HG03342 (cell line): Measurements from ENCODE around the gene DCLK1.

ENCODE experiments used
- ATAC-seq: cut with Tn5 transposase; IDR thresholded peaks from one replicate; pipeline ENCODE4 v1.9.1; 2021; ENCODE audit warnings: mild to moderate bottlenecking, moderate library complexity; ENCODE audit not compliant: unreplicated experiment

Gene DCLK1

GRCh38 chr13:35794734-35795389 lies 336.3 kb downstream of the DCLK1 start:
- no peak for ATAC-seq

DNA sequence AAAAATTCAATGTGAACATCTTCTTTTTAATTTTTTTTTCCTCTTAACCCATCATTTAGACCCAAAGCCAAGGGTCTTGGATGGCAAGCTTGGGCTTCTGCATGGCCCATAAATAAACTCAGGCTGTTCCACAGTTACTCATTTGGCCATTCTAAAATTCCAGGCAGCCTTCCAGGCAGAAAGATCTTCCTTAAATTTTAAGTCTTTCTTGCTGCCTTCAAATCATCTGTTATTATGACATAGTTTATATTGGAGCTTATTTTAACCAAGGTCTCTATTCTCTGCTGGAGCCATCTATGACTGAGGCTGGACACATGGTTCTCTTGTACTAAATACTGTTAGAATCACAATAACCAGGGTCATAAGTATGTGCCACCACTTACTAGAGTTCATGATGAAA lies 337.4 kb downstream of the DCLK1 start:
- ATAC-seq, result no peak

GRCh38 chr13:35792911-35793310 lies 338.3 kb downstream of the DCLK1 start:
- no peak for ATAC-seq

GRCh38 chr13:35792021-35792420 lies 339.2 kb downstream of the DCLK1 start:
- ATAC-seq, result no peak

- ATAC-seq, result no peak
These were observed 339.9 kb downstream of the DCLK1 start for GRCh38 chr13:35791184-35791851.

- ATAC-seq, result peak; percentile 88
These were observed 341.6 kb downstream of the DCLK1 start for GRCh38 chr13:35789335-35790165.

DNA sequence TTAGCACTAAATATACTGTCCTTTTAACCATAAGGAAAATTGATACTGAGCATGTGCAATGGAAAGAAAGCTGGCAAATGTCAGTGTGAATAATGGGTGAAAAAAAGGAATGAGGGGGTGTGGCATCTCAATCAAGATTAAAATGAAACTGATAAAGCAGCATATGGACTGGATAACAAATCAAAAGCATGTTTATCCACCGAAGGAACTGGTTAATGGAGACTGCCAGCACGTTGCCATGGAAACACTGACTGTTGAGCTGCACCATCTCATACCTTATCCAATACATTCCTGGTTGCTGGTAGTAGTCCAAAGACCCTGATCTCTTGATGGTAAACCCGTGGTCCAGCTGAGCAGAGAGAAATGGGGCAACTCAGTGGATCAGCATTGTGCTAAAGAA lies 343.2 kb downstream of the DCLK1 start:
- ATAC-seq, result no peak

DNA sequence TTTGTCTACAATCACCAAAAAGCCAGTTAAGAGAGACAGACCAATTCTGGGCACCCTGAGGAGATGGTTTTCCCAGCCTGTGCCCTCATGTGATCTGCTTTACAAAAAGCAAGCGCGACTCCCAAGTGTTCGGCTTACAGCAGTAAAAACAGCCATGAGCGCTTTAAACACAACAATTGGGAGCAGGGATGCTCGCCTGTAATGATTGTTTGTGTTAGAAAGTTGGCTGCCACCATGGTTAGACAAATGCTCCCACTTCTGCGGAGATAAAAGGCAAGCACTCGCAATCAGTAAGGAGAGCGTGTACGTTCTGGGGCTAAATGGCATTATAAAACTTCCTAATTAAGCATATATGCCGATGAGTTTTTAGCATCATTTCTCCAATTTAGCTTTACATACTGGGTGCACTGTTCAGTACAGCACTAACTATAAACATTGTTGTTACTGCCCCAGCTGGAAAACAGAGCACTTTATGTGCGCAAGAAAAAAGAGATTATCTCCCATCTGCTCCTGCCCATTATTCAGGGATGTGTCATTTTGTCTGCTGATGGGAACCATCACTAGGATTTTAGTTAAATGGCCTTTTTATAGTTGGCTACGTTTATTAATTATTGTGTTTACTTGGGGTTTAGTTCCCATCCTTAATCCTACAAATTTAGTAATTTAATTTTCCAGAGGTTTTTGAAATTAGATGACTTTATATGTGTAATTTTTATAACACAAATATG lies 345.4 kb downstream of the DCLK1 start:
- ATAC-seq, result no peak

- no peak for ATAC-seq
These were observed 346.8 kb downstream of the DCLK1 start for GRCh38 chr13:35784286-35784951.

- no peak for ATAC-seq
These were observed 348.4 kb downstream of the DCLK1 start for GRCh38 chr13:35782793-35783192.

DNA sequence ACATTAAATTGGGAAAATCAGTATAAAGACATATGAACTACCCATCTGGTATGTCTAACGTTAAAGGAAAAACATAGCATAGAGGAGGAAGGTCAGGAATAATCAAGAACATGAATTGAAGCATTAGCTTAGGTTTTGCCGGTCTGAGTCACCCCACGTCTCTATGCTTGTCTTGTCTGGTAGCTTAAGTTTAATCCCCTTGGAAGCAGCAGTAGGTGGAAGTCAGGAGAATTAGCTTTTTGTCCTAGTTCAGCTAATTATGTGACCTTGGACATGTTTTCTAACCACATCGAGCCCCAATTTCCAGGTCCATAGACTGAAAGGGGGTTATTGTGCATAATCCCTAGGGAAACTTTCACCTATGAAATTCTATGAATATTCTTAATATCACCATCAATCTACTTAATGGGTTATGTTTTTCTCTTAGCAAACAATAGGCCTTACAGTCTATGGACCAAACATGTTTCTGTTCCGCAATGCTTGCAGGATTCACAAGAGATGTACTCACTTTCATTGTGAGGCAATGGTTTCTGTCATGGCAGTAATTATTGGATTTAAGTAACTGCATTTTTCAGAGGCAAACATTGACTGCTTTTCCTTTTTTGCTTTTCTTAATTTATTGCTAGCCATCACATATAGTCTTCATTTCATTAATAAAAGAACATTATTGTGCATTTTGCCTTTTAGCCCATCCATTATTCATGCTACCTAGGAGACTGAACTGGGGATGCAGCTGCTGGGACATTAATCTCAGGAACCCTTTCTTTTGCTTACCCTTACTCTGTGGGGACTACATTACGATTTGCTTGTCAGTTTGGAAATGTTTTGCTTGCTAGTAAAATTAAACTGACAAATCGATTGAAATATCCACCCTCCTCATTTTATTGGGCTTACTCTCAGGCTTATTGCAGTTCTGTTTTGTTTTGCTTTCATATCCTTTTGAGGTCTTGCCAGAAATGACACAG lies 349.9 kb downstream of the DCLK1 start:
- ATAC-seq, result no peak

GRCh38 chr13:35780613-35781012 lies 350.6 kb downstream of the DCLK1 start:
- no peak for ATAC-seq

GRCh38 chr13:35771898-35772297 lies 359.3 kb downstream of the DCLK1 start:
- ATAC-seq, result no peak

GRCh38 chr13:35770756-35771297 lies 360.4 kb downstream of the DCLK1 start:
- no peak for ATAC-seq

GRCh38 chr13:35769812-35770211 lies 361.4 kb downstream of the DCLK1 start:
- ATAC-seq, result no peak

DNA sequence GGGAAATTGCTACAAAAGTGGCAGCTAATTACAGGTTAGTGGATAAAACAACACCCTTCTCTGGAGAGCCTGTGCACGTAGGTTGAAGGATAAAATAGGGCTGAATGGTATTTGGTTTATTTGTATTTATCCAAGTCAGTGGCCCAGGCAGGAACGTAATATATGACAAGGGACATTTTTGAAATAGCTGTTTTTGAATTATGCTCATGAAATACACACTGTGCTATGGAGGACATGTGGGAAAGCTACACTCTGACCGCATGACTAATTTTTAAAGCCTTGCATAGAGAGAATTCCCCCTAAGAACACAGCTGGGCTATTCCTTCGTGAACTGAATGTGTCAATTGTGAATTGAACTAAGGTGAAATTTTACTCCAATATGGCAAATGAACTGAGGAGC lies 362.6 kb downstream of the DCLK1 start:
- no peak for ATAC-seq

DNA sequence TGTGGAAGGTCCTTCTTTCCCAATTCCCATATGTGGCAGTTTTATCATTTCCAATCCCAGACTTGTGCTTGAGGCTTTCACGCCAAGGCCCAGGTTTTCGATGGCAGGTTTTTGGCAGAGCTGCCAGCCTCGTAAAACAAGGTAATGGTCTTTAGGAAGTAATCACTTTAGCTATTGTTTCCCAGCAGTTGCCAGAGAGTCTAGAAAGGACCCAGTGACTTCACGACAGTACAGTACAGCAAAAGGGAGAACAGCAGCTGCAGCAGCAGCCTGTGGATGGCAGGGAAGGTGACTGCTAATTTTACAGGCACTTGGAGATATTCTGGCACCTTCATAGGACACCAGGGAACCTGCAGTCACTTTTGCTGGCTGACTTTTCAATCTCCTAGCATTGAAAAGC lies 363.1 kb downstream of the DCLK1 start:
- no peak for ATAC-seq

- ATAC-seq, result no peak
These were observed 363.8 kb downstream of the DCLK1 start for GRCh38 chr13:35767256-35767976.

DNA sequence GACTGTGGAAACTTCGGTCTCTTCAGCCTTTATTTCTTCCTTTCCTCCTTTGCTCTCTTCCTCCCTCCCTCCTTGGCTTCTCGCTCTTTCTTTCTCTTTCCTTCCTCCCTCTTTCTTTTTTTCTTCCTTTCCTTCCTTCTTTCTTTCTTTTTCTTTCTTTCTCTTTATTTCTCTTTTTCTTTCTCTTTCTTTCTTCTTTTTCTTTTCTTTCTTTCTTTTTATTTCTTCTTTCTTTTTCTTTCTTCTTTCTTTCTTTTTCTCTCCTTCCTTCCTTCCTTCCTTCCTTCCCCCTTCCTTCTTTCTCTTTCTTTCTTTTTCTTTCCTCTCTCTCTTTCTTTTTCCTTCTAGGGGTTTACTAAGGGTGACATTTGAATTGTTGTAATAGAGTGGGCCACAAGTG lies 364.5 kb downstream of the DCLK1 start:
- ATAC-seq, result no peak
